DMS114 treated with DMSO at 0.1 percent for 48 hours (cell line): ENCODE results near the gene MTIF2.
"Not testable (repeated sequence)": the region's sequence is repeated elsewhere in the genome, so short reads cannot be mapped to it uniquely, and the experiment has no call there.

Experiments used
- DNase-seq: peaks from one replicate; lab custom pipeline; 2025; ENCODE audit not compliant: unreplicated experiment; lab: John Stamatoyannopoulos, UW

The MTIF2 gene

DNA sequence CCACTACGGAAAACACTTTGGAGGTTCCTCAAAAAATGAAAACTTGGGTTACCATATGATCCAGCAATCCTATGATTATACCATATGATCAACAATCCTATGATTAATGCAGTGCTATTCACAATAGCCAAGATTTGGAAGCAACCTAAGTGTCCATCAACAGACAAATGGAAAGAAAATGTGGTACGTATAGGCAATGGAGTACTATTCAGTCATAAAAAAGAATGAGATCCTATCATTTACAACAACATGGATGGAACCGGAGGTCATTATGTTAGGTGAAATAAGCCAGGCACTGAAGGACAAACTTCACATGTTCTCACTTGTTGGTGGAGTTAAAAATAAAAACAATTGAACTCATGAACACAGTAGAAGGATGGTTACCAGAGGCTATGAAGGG is 64.5 kb downstream of the MTIF2 start:
- no peak for DNase-seq

DNA sequence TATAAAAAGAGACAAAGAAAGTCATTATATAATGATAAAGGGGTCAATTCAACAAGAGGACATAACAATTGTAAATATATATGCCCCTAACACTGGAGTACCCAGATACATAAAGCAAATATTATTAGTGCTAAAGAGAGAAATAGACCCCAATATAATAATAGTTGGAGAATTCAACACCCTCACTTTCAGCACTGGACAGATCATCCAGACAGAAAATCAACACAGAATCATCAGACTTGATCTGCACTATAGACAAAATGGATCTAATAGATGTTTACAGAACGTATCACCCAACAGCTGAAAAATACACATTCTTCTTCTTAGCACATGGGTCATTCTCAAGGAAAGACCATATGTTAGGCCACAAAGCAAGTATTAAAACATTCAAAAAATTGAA is 68.6 kb downstream of the MTIF2 start:
- DNase-seq = no peak

DNA sequence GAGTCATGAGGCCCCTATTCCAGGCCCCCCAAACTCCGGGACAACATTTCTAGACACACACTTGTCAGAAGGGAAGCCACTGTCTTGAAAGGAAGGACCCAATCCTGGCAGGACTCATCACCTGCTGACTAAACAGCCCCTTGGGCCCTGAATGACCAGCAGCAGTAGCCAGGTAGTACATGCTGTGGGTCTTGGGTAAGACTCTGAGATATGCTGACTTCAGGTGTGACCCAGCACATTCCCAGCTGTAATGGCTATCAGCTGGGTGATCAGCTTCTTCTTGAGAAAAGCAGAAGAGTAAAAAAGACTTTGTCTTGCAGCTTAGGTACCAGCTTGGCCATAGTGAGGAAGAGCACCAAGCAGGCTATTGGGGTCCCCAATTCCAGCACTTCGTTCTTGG is 72.5 kb downstream of the MTIF2 start:
- DNase-seq = no peak

DNA sequence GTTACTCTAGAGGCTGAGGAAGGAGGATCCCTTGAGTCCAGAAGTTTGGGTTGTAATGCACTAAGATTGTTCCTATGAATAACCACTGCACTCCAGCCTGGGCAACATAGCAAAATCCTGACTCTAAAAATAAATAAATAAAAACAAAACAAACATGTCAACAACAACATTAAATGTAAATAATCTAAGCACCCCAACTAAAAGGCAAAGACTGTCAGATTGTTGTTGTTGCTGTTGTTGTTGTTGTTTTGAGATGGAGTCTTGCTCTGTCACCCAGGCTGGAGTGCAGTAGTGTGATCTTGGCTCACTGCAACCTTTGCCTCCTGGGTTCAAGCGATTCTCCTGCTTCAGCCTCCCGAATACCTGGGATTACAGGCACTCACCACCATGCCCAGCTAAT is 77.1 kb downstream of the MTIF2 start:
- not testable (repeated sequence) for DNase-seq

DNA sequence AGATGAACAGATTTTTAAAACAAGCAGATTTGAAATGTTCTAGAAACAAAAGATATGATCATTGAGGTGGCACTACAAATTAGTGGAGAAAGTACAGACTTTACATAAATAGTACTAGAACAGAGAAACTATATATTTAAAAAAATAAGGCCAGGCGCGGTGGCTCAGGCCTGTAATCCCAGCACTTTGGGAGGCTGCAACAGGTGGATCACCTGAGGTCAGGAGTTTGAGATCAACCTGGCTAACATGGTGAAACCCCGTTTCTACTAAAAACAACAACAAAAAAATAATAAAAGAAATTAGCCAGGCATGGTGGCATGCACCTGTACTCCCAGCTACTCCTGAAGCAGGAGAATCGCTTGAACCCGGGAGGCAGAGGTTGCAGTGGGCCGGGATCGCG is 82.2 kb downstream of the MTIF2 start:
- not testable (repeated sequence) for DNase-seq
